Stimulated activated CD4-positive, alpha-beta T cell treated with anti-CD3 and anti-CD28 coated beads, Interleukin-1b, Interleukin-23, amount 100 ng/mL, for 4 hours (primary cell): ENCODE results near the gene CISTR.
"Not testable (repeated sequence)": the region's sequence is repeated elsewhere in the genome, so short reads cannot be mapped to it uniquely, and the experiment has no call there.

Experiments used
- DNase-seq, 2 donors: peaks; one replicate each; pipeline ENCODE4 v3.0.0-alpha.2; 2020; ENCODE audit warnings: low read depth in 2 of 2

The CISTR gene

GRCh38 chr12:53751336-53752191 is at the start of gene CISTR:
CISTR (minus strand) TSS chr12:53751979.
- DNase-seq: peak in 1 of 2 donors; percentile 28

- DNase-seq: no peak
Measured at GRCh38 chr12:53798575-53798974, 46.8 kb upstream of the CISTR start.

- no peak for DNase-seq
Measured at GRCh38 chr12:53795927-53796326, 44.1 kb upstream of the CISTR start.

GRCh38 chr12:53793221-53793620 is 41.4 kb upstream of the CISTR start:
- DNase-seq: no peak

- peak; percentile 17 to 23 for DNase-seq
Measured at GRCh38 chr12:53791735-53792326, 40.1 kb upstream of the CISTR start.

GRCh38 chr12:53789570-53789969 is 37.8 kb upstream of the CISTR start:
- no peak for DNase-seq

- no peak for DNase-seq
Measured at GRCh38 chr12:53788892-53789291, 37.1 kb upstream of the CISTR start.

GRCh38 chr12:53786411-53786810 is 34.6 kb upstream of the CISTR start:
- DNase-seq: no peak

GRCh38 chr12:53785161-53785560 is 33.4 kb upstream of the CISTR start:
- DNase-seq: no peak

- DNase-seq: no peak
Measured at GRCh38 chr12:53782093-53782703, 30.4 kb upstream of the CISTR start.

GRCh38 chr12:53781228-53781801 is 29.5 kb upstream of the CISTR start:
- DNase-seq: no peak

- no peak for DNase-seq
Measured at GRCh38 chr12:53780323-53780722, 28.5 kb upstream of the CISTR start.

- not testable (repeated sequence) for DNase-seq
Measured at GRCh38 chr12:53779679-53780078, 27.9 kb upstream of the CISTR start.

GRCh38 chr12:53777936-53778644 is 26.3 kb upstream of the CISTR start:
- DNase-seq: no peak

- DNase-seq: no peak
Measured at GRCh38 chr12:53777412-53777811, 25.6 kb upstream of the CISTR start.

GRCh38 chr12:53776872-53777271 is 25.1 kb upstream of the CISTR start:
- DNase-seq: no peak

- DNase-seq: no peak
Measured at GRCh38 chr12:53775478-53776145, 23.8 kb upstream of the CISTR start.

GRCh38 chr12:53770281-53770680 is 18.5 kb upstream of the CISTR start:
- no peak for DNase-seq

GRCh38 chr12:53768976-53769375 is 17.2 kb upstream of the CISTR start:
- no peak for DNase-seq

- DNase-seq: no peak
Measured at GRCh38 chr12:53766881-53767280, 15.1 kb upstream of the CISTR start.

GRCh38 chr12:53765891-53766290 is 14.1 kb upstream of the CISTR start:
- no peak for DNase-seq
